K562 (cell line): ENCODE measurements around the gene PXN. TPM values are rescaled to one million over a fixed set of nuclear protein-coding genes. Genes with fewer than 3 reads are reported as not detected.

ENCODE experiments used
- BMI1 ChIP-seq: fragments of 150-350 bp; IDR thresholded peaks from 2 replicates; pipeline ENCODE4 v1.6.1; 2014; ENCODE audit warnings: low read length
- FOSL1 ChIP-seq: fragments of 200-800 bp; sonication (Bioruptor generic); conservative IDR thresholded peaks from 2 replicates; pipeline ENCODE4 v1.6.1; 2016; ENCODE audit warnings: missing genetic modification characterization, missing compliant biosample characterization
- MITF ChIP-seq: IDR thresholded peaks from 2 replicates; pipeline ENCODE4 v1.6.1; 2014; ENCODE audit warnings: antibody characterized with exemption
- MNT ChIP-seq, 2 experiments: fragments of 450-650 bp; conservative IDR thresholded peaks; 2 replicates each; pipeline ENCODE4 v1.6.1; 2017; ENCODE audit warnings: mild to moderate bottlenecking in 2 of 2, moderate library complexity in 2 of 2
- MTA3 ChIP-seq: fragments of 450-650 bp; formaldehyde crosslinking; IDR thresholded peaks from 2 replicates; pipeline ENCODE4 v1.6.1; 2017; ENCODE audit warnings: mild to moderate bottlenecking, borderline replicate concordance
- MYNN ChIP-seq, 2 experiments: sonication (generic); formaldehyde crosslinking in 1 of 2; IDR thresholded peaks; 2 replicates each; pipeline versions ENCODE4 v1.5.0 to v1.6.1; 2016 to 2020; ENCODE audit warnings: antibody characterized with exemption in 1 of 2, missing genetic modification reagents in 1 of 2
- POLR2A ChIP-seq: fragments of 450-650 bp; conservative IDR thresholded peaks from 2 replicates; pipeline ENCODE4 v1.6.1; 2016
- POLR2B ChIP-seq: fragments of 450-650 bp; IDR thresholded peaks from 2 replicates; pipeline ENCODE4 v1.6.1; 2018; ENCODE audit warnings: low read depth; ENCODE audit not compliant: partially characterized antibody
- RUNX1 ChIP-seq: sonication (generic); IDR thresholded peaks from 2 replicates; pipeline ENCODE4 v1.6.1; 2016; ENCODE audit warnings: antibody characterized with exemption, low read depth
- ZNF12 ChIP-seq: sonication (generic); formaldehyde crosslinking; IDR thresholded peaks from 2 replicates; pipeline ENCODE4 v1.4.0; 2020; ENCODE audit warnings: mild to moderate bottlenecking, missing genetic modification reagents
- ZNF133 ChIP-seq: fragments of 250-450 bp; sonication (Bioruptor Pico); IDR thresholded peaks from 2 replicates; pipeline ENCODE4 v1.4.0; 2020; ENCODE audit warnings: mild to moderate bottlenecking
- ZNF277 ChIP-seq: fragments of 250-450 bp; sonication (Bioruptor Pico); IDR thresholded peaks from 2 replicates; pipeline ENCODE4 v1.8.0; 2022; ENCODE audit warnings: inconsistent platforms, mild to moderate bottlenecking, moderate library complexity, borderline replicate concordance
- ZNF395 ChIP-seq: fragments of 200-800 bp; sonication (Bioruptor generic); IDR thresholded peaks from 2 replicates; pipeline ENCODE4 v1.6.1; 2017; ENCODE audit warnings: missing genetic modification characterization, missing compliant biosample characterization
- ZNF445 ChIP-seq: fragments of 250-450 bp; sonication (Bioruptor Pico); IDR thresholded peaks from 2 replicates; pipeline ENCODE4 v1.4.0; 2020; ENCODE audit warnings: low read depth, mild to moderate bottlenecking, moderate library complexity
- ZNF583 ChIP-seq: fragments of 250-450 bp; sonication (Bioruptor Pico); IDR thresholded peaks from 2 replicates; pipeline ENCODE4 v1.4.0; 2020
- ZNF76 ChIP-seq: fragments of 250-450 bp; sonication (Bioruptor Pico); IDR thresholded peaks from 2 replicates; pipeline ENCODE4 v1.4.0; 2020; ENCODE audit warnings: mild to moderate bottlenecking, moderate library complexity, borderline replicate concordance
- polyA plus RNA-seq, 8 experiments: library from polyadenylated mRNA; depleted of rRNA in 4 of 8; stranded (reverse) in 5 of 8; unstranded in 3 of 8; fragments of >200 nt; fragmentation: Nextera tagmentation in 2 of 8; fragmentation: Illumina TruSeq in 1 of 8; extraction: Ambion mirVana in 2 of 8; extraction: Trizol in 1 of 8; gene quantifications; 2 replicates each; pipeline versions ENCODE4 v1.2.1 to v1.2.3, GENCODE V29; 2011 to 2014; ENCODE audit warnings: inconsistent platforms in 1 of 8, missing spikeins in 1 of 8
- total RNA-seq, 7 experiments: library from RNA; depleted of rRNA in 6 of 7; stranded (reverse); fragments of >200 nt in 6 of 7; fragmentation: Illumina TruSeq in 2 of 7; extraction: Trizol in 2 of 7; gene quantifications; 2 replicates each; pipeline versions ENCODE4 v1.2.1 to v1.2.3, GENCODE V29; 2011 to 2021; ENCODE audit warnings: low replicate concordance in 1 of 7
- TF ChIP-seq, protein P1 (sequence below): fragments of 450-650 bp; IDR thresholded peaks from 2 replicates; pipeline ENCODE4 v1.6.1; 2017; ENCODE audit warnings: antibody characterized with exemption, mild to moderate bottlenecking

PXN gene
- total and polyA plus RNA-seq, 9 of the 15 experiments (the other 6 are each of a cell fraction or from before 2014, with no cell fraction given): 4.0 to 74.1 (median 18.6) TPM

- TF ChIP-seq, protein P1, sequence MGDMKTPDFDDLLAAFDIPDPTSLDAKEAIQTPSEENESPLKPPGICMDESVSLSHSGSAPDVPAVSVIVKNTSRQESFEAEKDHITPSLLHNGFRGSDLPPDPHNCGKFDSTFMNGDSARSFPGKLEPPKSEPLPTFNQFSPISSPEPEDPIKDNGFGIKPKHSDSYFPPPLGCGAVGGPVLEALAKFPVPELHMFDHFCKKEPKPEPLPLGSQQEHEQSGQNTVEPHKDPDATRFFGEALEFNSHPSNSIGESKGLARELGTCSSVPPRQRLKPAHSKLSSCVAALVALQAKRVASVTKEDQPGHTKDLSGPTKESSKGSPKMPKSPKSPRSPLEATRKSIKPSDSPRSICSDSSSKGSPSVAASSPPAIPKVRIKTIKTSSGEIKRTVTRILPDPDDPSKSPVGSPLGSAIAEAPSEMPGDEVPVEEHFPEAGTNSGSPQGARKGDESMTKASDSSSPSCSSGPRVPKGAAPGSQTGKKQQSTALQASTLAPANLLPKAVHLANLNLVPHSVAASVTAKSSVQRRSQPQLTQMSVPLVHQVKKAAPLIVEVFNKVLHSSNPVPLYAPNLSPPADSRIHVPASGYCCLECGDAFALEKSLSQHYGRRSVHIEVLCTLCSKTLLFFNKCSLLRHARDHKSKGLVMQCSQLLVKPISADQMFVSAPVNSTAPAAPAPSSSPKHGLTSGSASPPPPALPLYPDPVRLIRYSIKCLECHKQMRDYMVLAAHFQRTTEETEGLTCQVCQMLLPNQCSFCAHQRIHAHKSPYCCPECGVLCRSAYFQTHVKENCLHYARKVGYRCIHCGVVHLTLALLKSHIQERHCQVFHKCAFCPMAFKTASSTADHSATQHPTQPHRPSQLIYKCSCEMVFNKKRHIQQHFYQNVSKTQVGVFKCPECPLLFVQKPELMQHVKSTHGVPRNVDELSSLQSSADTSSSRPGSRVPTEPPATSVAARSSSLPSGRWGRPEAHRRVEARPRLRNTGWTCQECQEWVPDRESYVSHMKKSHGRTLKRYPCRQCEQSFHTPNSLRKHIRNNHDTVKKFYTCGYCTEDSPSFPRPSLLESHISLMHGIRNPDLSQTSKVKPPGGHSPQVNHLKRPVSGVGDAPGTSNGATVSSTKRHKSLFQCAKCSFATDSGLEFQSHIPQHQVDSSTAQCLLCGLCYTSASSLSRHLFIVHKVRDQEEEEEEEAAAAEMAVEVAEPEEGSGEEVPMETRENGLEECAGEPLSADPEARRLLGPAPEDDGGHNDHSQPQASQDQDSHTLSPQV: peak; percentile 97
- TF ChIP-seq ZNF277 (CRISPR knock-in tag) (0 out of 2 replicates have a peak, but pooled peaks have one; percentile 8), FOSL1 (tag) (peak; percentile 62), ZNF12 (CRISPR knock-in tag) (no peak), POLR2A (peak; percentile 77), MYNN (IDR thresholded peaks at IDR 0.05) (peak; percentile 28; the same call in 1 of the 2 replicates), MYNN (CRISPR knock-in tag; IDR thresholded peaks at IDR 0.05) (no peak), MITF (peak; percentile 36; the same call in 1 of the 2 replicates), MNT (conservative IDR thresholded peaks at IDR 0.05) (peak; percentile 76 to 94), RUNX1 (no peak), ZNF395 (CRISPR knock-in tag) (peak; percentile 87), ZNF76 (0 out of 2 replicates have a peak, but pooled peaks have one; percentile 41), ZNF445 (CRISPR knock-in tag) (0 out of 2 replicates have a peak, but pooled peaks have one; percentile 60), ZNF133 (CRISPR knock-in tag) (no peak), POLR2B (peak; percentile 62), BMI1 (no peak), ZNF583 (CRISPR knock-in tag) (no peak), MTA3 (peak; percentile 77)
Observed at GRCh38 chr12:120194534-120195395, 70.8 kb downstream of the PXN start, which contains the start of gene GCN1 (continued).
